GM18861 (cell line): ENCODE data around the gene LYRM2.

ENCODE experiments used
- ATAC-seq: cut with Tn5 transposase; IDR thresholded peaks from one replicate; pipeline ENCODE4 v1.9.1; 2021; ENCODE audit not compliant: unreplicated experiment

The LYRM2 gene

GRCh38 chr6:89596484-89596883 is 42.1 kb downstream of the LYRM2 start:
- no peak for ATAC-seq

- peak; percentile 94 for ATAC-seq
Measured at GRCh38 chr6:89596056-89596455, 42.5 kb downstream of the LYRM2 start.

- ATAC-seq, result no peak
Measured at GRCh38 chr6:89591745-89592144, 46.8 kb downstream of the LYRM2 start.

DNA sequence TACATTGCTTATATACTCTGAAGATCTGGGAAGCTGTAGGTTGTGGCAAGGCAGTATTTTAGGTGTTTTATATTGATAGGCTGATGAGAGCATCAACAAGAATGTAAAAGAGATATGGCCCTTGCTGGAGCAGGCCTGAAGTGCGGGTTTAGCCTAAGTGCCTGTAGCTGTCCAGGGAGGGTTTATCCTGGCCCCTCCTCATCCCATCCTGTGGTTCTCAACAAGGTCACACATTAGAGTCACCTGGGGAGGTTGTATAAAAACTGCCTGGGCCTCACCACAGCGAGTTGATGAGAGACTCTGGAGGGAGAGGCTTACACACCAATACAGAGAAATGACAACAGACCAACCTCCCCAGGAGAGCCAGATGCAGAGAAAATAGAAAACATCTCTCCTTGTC is 48.4 kb downstream of the LYRM2 start:
- ATAC-seq, result no peak

DNA sequence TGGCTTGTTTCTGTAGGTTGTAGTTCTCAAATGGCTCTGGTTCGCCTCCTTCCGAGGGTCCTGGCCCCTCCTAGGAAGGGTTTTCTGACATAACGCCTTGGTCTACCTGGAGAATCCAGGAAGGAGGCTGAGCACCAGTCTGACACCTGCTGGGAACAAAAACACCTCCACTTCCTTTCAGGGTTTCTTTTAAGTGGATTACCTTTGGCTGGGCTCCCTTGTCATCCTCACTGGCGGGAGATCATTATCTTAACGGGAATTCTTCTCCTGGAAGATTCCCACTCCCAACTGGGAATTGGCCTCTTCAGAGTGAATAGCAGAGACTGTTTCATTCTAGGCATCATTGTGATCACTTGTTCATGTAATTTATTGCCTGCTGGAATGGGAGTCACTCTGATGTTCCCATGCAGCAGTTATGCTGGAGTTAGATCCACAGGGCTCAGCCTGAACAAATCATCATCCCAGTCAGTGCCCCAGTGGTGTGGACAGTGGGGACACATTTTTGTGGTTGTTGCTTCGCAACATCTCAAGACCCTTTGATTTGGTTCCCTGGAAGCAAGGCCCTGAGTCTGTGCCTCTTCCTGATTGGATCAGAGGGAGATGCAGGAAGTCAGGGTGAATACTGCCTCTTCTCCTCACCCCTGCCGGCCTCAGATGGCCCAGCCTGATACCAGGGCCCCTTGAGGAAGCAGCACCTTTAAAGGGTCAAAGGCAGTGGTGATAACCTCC is 49.1 kb downstream of the LYRM2 start:
- ATAC-seq, result no peak

DNA sequence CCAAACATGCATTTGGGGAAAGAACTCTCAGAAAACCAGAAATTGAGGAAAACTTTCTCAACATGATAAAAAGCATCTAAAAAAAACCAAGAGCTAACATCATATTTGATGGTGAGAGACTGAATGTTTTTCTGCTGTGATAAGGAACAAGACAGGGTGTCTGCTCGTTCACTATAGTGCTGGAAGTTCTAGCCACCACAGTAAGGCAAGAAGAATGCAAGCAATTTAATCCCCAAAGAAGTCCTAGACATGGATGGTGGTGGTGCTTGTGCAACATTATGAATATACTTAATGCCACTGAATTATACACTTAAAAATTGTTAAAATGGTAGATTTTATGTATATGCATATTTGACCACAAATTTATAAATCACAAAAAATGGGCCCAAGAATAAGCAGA is 53.4 kb downstream of the LYRM2 start:
- no peak for ATAC-seq

GRCh38 chr6:89584539-89584938 is 54.0 kb downstream of the LYRM2 start:
- no peak for ATAC-seq

DNA sequence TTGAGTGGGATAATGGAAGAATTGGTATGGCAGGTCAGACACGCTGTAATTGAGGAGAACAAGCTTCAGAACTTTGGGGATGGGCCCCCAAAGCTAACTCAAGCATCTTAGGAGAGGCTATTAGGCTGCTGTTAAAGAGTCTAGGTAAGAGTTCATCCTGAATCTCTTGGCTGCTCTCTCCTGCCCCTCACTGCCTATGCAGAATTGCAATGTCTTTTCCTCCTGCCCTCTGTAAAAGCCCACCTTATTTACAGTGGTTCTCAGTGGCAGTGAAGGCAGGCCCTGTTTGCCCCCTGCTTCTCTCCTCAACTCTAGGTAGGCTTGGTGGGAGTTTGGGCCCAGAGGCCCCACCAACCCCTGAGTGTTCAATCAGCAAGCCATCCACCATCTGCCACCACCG is 55.0 kb downstream of the LYRM2 start:
- ATAC-seq, result no peak

- ATAC-seq, result no peak
Measured at GRCh38 chr6:89582669-89583325, 55.8 kb downstream of the LYRM2 start.

DNA sequence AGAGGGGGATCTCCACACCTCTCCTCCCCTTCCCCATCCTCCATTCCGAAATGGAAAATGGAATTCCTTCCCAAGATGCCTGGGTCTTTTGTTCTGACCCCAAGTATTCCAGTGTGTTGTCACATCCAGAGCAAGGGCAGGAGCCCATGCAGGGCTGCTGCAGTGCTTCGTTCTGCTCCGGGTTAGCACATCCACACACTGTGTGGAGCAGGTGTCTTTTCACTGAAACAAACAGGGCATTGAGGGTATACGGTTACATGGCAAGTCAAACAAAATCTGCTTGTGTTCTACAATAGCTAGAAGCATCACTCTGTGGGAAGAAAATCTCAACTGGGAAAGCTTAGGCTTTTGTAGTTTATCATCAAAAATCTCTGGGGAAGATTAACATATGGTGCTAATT is 56.9 kb downstream of the LYRM2 start:
- ATAC-seq, result no peak

DNA sequence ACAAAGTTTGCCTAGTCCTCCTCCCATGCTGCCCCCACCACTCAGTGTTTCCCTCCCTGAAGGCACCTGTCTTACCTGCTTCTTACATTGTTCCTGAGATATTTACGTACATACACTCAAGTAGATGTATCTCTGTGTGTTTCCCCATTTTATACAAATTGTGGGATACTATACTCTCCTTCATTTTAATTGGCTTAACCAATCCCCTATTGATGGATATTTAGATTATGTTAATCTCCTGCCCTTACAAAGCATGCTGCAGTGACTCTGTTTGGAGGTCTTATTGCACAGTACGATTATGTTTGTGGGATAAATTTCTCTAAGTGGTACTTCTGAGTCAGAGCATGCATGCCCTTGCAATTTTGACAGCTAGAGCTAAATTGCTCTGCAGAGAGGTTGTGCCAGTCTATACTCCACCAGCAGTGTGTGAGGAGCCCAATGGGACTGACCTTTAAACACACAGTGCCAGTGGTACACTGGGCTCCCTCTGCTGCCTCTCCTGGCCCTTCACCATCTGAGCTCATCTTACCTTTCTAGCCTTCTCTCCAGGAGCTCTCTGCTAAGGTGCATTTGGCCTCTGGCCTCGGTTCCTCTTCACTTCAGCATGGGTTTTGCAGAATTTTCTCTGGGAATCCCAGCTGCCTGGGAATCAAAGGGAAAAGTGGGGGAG is 57.4 kb downstream of the LYRM2 start:
- ATAC-seq, result no peak

DNA sequence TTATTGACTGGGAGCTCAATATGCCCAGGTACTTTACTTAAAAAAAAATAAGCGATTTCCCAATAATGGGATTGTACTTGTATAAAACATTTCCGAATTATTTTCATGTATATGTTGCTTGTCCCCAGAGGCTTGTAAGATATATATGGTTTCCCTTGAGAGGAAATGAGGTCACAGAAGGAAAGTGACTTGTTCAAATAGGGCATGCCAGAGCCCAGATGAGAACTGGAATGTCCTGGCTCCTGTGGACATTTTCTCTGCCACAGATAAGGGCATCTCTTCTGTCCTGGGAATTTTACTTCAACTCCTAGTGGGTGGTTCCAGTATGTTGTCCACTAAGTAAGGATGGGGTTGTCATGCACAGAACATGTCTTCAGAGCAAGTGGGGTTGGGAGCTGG is 63.0 kb downstream of the LYRM2 start:
- no peak for ATAC-seq

DNA sequence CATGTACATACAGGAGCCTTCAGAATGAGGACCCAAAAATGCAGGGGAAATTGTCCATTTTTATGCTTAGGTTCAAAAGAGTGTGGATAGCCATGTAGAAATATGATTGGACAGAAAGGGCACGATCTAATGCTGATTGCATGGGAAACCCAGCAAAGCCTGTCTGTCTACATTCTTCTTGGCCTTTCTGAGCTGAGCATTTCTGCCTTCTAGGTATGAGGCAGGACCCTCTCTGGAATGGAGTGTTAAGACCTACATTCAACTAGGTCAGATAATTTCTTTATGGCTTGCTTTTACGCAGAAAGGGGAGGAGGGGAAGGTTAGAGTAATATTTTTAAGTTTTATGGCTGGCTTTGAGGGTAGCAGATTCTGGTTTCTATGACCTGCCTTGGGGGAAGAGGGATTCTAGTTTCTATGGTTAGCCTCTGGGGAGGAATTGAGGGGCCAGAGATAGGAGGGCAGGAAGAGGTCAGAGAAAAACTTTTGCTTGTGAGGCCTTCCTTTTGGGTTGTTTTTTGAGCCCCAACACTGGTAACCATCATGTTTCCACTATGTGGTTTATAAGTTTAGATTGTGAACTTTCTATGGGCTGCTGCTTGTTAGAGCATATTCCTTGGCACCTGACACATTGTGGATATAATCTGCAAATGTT is 63.5 kb downstream of the LYRM2 start:
- no peak for ATAC-seq

- no peak for ATAC-seq
Measured at GRCh38 chr6:89567630-89568390, 70.7 kb downstream of the LYRM2 start.

GRCh38 chr6:89566930-89567629 is 71.5 kb downstream of the LYRM2 start:
- no peak for ATAC-seq

GRCh38 chr6:89566008-89566800 is 72.3 kb downstream of the LYRM2 start:
- no peak for ATAC-seq

GRCh38 chr6:89564752-89565427 is 73.7 kb downstream of the LYRM2 start:
- ATAC-seq, result no peak

- ATAC-seq, result no peak
Measured at GRCh38 chr6:89563866-89564265, 74.7 kb downstream of the LYRM2 start.
